Measurements from ENCODE around the gene SMAGP.

GRCh38 chr12:51246254-51246853 is 23.9 kb downstream of the SMAGP start:
- TF ChIP-seq EZH2 (IDR thresholded peaks at IDR 0.05; ENCODE audit: borderline replicate concordance, low read length) (no peak), CTCF (IDR thresholded peaks at IDR 0.05; ENCODE audit: low read length) (peak; percentile 10; the same call in 1 of the 2 replicates)

Measured in OCI-LY1 (cell line).